ENCODE data around the gene PARD3.

The PARD3 gene

GRCh38 chr10:34606890-34607289, 208.2 kb downstream of the PARD3 start:
- DNase-seq, result no peak

DNA sequence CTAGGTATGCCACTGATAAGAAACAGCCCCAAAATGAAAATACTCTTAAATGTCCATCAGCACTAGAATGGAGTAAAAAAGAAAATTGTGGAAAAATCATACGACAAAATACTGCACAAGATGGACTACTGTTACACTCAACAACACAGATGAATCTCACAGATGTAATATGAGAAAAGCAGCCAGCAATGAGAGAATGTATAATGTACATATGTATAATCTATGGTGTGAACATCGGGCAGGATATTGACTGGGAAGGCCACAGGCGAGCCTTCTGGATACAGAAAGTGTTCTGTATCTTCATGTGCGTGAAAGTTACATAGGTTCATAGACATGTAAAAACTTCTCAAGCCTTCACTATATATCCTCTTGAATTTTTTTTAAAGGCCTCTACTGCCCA, 212.6 kb downstream of the PARD3 start:
- DNase-seq, result no peak

- DNase-seq, result no peak
These were observed 213.4 kb downstream of the PARD3 start for GRCh38 chr10:34601691-34602090.

DNA sequence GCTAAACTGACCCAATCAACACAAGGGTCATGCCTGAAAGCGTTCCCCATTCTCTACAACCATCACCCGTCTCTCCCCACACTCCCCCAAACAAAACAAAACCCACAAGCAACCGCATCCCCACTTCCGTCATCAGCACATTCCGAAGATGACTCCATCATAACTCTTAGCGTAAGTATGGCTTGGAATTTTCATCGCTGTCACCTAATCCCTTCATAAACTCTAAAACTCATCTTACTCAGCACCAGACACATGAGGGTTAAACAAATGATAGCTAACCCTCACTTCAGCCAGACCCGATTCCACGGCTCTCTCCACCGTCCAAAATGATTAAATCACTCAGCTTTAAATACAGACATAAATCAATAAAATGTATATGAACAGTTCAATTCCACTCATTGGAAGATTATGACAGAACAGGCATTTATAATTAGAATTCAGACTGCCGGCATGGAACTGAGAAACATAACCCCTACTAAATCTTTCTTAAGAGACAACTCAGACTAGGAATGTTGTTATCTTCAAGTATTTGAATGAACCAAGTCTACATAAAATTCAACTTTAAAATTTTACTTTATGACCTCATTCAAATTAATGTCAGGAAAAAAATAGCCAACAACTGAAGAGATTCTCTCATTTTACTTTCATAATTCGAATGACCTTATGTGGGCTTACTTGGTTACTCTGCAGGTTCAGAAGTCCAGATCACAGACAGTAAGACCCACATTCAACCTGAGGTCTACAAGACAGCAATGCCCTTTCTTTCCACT, 215.9 kb downstream of the PARD3 start:
- no peak for DNase-seq

- DNase-seq, result no peak
These were observed 218.7 kb downstream of the PARD3 start for GRCh38 chr10:34596351-34596750.

- DNase-seq, result no peak
These were observed 221.2 kb downstream of the PARD3 start for GRCh38 chr10:34593930-34594329.

DNA sequence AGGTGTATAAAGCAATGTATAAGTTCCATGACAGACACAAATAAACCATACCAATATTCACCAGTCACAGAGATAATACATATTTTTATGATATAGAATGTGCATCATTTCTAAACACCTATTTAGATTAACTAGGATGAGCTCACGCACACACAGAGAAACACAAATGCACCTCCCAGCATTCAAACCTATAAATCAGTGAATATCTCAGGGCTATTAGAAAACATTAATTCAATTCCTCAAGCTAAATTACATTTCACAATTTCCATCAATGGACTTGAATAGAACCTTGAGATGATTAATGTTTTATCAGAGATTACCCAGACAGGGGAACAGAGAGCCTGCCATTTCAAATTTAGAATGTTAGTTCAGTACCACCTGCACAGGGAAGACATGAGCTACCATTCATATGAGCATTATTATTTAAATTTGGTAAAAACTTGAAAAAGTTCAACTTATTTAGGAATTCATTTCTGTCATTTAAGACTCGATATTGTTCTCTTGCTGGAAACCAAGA, 221.7 kb downstream of the PARD3 start:
- DNase-seq, result no peak

DNA sequence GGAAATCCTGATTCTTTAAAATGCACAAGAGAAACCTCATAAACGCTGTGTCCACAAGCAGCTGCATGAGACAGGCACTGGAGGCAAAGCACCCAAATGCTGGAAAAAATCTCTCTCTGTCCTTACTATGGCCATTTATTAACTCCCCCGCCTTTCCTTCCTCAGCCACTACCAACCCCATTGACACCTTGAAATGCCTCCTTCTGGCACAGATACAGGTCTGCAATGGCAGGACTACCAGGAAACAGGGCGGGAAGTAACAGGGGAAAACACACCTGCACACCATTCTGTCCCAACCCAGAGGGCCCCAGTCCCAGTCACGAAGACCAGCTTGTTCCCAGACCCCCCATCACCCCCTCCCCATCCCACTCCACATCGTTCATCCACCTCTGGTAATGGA, 224.3 kb downstream of the PARD3 start:
- DNase-seq, result no peak

- DNase-seq, result no peak
These were observed 225.8 kb downstream of the PARD3 start for GRCh38 chr10:34589275-34589674.

GRCh38 chr10:34587680-34588019, 227.4 kb downstream of the PARD3 start:
- DNase-seq, result no peak

DNA sequence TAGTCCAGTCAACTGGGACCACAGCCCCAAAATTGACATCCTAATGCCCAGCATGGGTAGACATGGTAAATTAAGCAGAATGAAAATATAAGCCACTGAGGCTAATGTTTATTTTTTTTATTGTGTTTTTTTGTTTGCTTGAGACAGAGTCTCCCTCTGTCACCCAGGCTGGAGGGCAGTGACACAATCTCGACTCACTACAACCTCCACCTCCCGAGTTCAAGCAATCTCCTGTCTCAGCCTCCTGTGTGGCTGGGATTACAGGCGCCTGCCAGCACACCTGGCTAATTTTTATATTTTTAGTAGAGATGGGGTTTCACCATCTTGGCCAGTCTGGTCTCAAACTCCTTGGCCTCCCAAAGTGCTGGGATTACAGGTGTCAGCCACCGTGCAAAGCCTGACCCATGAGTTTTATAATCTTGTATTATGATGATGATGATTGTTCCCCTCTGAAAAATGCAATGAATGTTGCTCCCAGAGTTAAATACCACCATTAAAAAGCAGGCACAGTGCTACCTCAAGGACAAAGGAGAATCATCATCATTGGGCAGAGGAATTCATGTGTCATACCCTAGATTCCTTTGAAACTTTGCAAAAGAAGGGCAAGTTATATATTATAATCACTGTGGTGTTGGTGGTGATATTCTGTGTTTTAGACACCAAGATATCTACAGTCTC, 228.0 kb downstream of the PARD3 start:
- DNase-seq, result no peak

DNA sequence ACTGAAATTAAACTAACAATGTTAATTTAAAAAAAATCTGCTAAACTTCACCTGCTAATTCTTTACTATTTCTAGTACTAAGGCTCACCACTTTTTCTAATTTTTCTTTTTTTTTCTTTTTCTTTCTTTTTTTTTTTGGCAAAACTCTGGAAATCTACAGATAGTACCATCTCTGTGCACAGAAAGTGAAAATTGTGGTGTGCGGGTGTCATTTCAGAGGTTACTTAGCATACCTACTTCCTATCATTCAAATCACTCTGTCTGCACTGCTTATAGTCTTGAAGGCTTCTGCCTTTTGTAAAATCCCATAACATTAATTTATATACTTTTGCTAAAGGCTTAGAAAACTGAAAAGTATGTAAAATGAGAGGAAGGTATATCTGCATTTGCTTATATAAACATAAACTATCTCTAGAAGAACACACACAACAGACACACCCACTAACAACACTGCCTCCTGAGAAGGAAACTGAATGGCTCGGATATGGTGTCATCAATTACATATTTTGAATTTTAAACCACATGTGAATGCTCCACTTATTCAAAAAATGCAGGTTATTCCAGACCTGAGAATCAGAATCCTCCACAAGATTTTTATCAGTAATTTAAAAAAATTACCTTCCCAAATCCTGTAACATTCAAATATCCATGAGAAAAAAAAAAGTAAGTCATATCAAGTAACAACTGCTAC, 229.5 kb downstream of the PARD3 start:
- DNase-seq, result no peak

DNA sequence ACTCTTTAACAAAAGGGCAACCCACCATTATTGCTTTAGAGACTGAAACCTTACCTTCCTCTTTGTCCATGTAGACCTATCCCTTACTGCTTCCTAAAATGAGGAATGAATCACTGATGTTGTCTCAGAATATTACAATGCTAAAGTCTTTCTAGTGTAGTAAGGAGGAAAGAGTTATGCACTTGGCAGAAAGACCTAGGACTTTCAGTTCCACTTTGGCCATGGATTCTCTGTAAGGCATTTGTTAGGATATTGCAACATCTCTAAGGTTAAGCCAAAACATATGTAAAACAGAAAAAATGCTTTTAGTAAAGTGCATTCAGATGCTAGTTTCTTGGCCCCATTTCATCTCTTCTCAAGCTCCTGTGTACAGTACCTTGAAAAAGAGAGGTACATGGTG, 230.9 kb downstream of the PARD3 start:
- no peak for DNase-seq

GRCh38 chr10:34581801-34582532, 233.1 kb downstream of the PARD3 start:
- no peak for DNase-seq

GRCh38 chr10:34580643-34581042, 234.5 kb downstream of the PARD3 start:
- DNase-seq, result no peak

GRCh38 chr10:34580214-34580613, 234.9 kb downstream of the PARD3 start:
- DNase-seq, result no peak

DNA sequence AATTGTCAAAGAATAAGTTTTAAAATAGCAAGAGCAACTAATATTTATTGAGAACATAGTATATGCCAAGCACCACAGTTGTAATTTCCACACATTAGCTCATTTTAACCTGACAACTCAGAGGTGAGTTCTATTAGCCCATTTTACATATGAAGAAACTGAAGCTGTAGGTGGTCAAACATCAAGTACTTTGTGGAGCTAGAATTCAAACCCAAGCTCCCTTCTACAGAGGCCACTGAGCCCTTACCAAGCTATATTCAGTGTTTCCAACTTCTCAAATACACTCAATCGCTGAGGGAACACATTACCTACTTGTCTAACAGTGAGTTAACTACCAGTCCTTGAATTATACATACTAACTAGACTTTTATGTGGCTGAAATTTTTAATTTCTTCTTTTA, 236.6 kb downstream of the PARD3 start:
- no peak for DNase-seq

GRCh38 chr10:34576797-34577196, 238.3 kb downstream of the PARD3 start:
- DNase-seq, result no peak

DNA sequence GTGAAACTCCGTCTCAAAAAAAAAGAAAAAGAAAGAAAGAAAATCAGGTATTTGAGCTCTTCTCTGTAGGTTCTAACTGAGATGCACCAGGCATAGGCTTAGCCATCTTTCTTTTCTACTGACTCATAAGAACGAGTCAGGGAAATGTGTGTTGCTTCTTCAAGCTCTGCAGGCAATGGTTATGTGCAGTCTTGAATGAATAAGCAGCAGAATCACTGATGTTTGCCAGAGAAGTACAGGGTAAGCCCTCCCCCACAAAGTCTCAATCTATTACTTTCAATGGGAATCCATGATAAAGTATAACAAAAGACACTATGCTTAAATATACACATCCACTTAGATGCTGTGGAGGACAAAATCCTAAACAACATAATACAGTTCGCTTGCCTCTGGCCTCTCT, 239.2 kb downstream of the PARD3 start:
- DNase-seq, result no peak

DNA sequence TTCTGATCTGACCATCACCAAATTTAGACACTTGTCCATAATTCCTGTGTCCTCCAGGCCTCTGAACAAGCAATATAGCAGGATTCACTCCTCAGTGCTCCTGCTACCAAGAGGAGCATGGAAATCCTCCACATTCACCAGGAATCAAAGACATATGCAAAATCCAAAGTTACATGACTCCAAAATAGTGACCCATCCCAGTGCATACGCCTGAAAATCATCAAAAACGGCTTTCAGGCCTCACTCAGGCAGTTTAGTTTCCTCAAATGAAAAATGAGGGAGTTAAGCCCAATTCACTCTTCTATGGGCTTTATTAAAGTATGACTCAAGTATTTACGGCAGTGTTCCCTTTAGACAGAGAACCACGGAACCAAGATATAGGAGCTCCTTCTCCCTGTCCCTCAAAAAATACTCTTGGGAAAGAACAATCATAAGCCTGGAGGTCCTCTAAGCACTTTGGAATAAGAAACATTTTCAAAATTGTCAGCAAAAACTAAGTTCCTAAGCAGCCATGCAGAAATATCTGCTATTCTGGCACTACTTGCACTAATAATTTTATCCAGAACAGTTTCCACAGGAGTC, 240.7 kb downstream of the PARD3 start:
- DNase-seq, result no peak

GRCh38 chr10:34570887-34571286, 244.2 kb downstream of the PARD3 start:
- no peak for DNase-seq

DNA sequence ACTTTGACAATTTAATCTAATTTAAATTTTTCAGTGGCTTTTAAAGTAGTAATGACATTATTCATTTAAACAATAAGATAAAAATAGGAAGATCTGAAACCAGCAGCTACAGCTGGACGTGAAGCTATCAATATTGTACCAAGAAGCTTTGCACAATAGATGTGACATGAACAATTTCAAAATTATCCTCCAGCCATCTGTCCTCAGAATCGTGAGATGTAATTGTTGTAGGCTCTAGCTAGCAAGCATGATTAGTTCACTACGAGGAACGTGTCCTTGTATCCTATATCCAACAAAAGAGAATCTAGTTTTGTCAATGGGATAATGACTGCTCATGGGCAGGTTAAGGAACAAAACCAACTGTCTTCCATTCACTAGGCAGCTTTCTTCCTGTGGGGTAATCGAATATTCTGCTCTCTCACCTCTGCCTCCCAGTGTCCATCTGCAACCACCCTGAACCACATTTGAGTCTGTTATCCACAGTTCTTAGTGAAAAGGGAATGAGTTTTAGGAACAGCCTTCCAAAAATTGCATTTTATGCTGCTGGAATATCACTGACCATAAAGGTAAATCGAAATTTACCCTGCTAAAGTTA, 247.3 kb downstream of the PARD3 start:
- DNase-seq, result no peak

Measured in stimulated activated CD4-positive, alpha-beta T cell treated with anti-CD3 and anti-CD28 coated beads, Interleukin-12 subunit alpha, Interleukin-12 subunit beta, amount 100 ng/mL, for 4 hours (primary cell).